MCF 10A (cell line): Measurements from ENCODE around the gene TOR1AIP2. TPM values are rescaled to one million over a fixed set of nuclear protein-coding genes. Genes with fewer than 3 reads are reported as not detected.

ENCODE experiments used
- BruUV-seq: library from RNA; stranded (reverse); fragments of 400-500 nt; replicated peaks from 2 replicates; lab custom pipeline; 2021; lab: Mats Ljungman, UMichigan
- CTCF ChIA-PET: fragments of 300-600 bp; sonication (Branson Sonifier 250); formaldehyde crosslinking; extraction: SDS; loops from one replicate; lab custom pipeline; 2021; ENCODE audit warnings: antibody characterized with exemption, inconsistent platforms; lab: Yijun Ruan, JAX
- POLR2A ChIA-PET: fragments of 300-600, 350-650 bp; sonication (Branson Sonifier 250); formaldehyde crosslinking; extraction: SDS; loops from one replicate; lab custom pipeline; 2020; ENCODE audit warnings: antibody characterized with exemption, inconsistent platforms; lab: Yijun Ruan, JAX
- DNase-seq: peaks from one replicate; pipeline ENCODE4 v3.0.0-alpha.2; 2018; ENCODE audit not compliant: unreplicated experiment
- H3K27ac Mint-ChIP-seq: one replicate; pipeline ENCODE4 v1.8.0; 2022; ENCODE audit warnings: mild to moderate bottlenecking, low read depth, mixed read lengths; ENCODE audit not compliant: unreplicated experiment
- H3K27me3 Mint-ChIP-seq: one replicate; pipeline ENCODE4 v1.8.0; 2022; ENCODE audit warnings: mixed read lengths; ENCODE audit not compliant: insufficient read depth, unreplicated experiment
- H3K36me3 Mint-ChIP-seq: one replicate; pipeline ENCODE4 v1.8.0; 2022; ENCODE audit warnings: mild to moderate bottlenecking, moderate library complexity, mixed read lengths; ENCODE audit not compliant: insufficient read depth, unreplicated experiment
- H3K4me1 Mint-ChIP-seq: one replicate; pipeline ENCODE4 v1.8.0; 2022; ENCODE audit warnings: mixed read lengths; ENCODE audit not compliant: insufficient read depth, unreplicated experiment
- H3K4me3 Mint-ChIP-seq: one replicate; pipeline ENCODE4 v1.8.0; 2022; ENCODE audit warnings: mild to moderate bottlenecking, moderate library complexity, mixed read lengths; ENCODE audit not compliant: unreplicated experiment
- H3K9me3 Mint-ChIP-seq: one replicate; pipeline ENCODE4 v1.8.0; 2022; ENCODE audit warnings: mixed read lengths; ENCODE audit not compliant: unreplicated experiment
- intact Hi-C: fragments of 100-400 bp; cut with micrococcal nuclease; formaldehyde crosslinking; loops from 2 replicates; pipeline ENCODE4 v1.14.1; 2022
- total RNA-seq: library from RNA; stranded (reverse); gene quantifications from 2 replicates; pipeline ENCODE4 v1.2.3, GENCODE V29; 2022
- TF ChIP-seq, protein P1 (sequence below): fragments of 200-600 bp; IDR thresholded peaks from one replicate; pipeline ENCODE4 v1.8.0; 2022; ENCODE audit warnings: antibody characterized with exemption, mild to moderate bottlenecking; ENCODE audit not compliant: unreplicated experiment

TOR1AIP2 gene
- total RNA-seq, 1 experiment from 2014 or later, result 166 TPM

DNA sequence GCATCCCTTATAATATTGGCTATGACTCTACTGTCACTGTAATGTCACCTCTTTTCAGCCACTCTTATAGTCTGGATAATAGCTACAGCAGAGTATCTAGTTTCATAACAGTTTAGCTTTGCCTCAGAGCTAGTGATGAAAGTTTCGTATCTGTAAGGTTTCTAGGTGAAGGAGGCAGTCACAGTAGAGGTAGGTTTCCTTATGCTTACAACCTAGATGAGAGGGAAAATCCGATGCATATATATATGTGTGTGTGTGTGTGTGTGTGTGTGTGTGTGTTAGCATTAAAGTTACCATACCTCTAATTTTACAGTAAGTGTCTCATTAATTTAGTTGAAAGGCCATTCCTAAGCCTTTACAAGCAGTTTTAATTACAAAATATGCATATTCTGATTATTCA, 2.2 kb upstream of the TOR1AIP2 start:
- no peaks in the 10 kb centered on the region for H3K27me3 Mint-ChIP-seq
- peaks cover 25% of the 10 kb centered on the region for H3K36me3 Mint-ChIP-seq
- TF ChIP-seq, protein P1, sequence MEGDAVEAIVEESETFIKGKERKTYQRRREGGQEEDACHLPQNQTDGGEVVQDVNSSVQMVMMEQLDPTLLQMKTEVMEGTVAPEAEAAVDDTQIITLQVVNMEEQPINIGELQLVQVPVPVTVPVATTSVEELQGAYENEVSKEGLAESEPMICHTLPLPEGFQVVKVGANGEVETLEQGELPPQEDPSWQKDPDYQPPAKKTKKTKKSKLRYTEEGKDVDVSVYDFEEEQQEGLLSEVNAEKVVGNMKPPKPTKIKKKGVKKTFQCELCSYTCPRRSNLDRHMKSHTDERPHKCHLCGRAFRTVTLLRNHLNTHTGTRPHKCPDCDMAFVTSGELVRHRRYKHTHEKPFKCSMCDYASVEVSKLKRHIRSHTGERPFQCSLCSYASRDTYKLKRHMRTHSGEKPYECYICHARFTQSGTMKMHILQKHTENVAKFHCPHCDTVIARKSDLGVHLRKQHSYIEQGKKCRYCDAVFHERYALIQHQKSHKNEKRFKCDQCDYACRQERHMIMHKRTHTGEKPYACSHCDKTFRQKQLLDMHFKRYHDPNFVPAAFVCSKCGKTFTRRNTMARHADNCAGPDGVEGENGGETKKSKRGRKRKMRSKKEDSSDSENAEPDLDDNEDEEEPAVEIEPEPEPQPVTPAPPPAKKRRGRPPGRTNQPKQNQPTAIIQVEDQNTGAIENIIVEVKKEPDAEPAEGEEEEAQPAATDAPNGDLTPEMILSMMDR, result no peak
- no peak overlapping the region for H3K4me3 Mint-ChIP-seq
- POLR2A ChIA-PET, result interaction anchor here (0.7 to 8.5 kb wide), 5 partner anchors 46 to 736 kb away, joined by 3 to 108 read pairs (median 5); partner anchors contain the start of genes ABL2 and CEP350
- BruUV-seq, result no TSS peak
- CTCF ChIA-PET, result interaction anchor here (0.6 to 1.7 kb wide), 3 partner anchors 13 to 288 kb away, joined by 3 to 7 read pairs (median 3); no protein-coding TSS in a partner anchor
- H3K9me3 Mint-ChIP-seq, result no peaks in the 10 kb centered on the region
- peaks cover 46% of the 10 kb centered on the region for H3K4me1 Mint-ChIP-seq
- H3K27ac Mint-ChIP-seq, result peak overlapping the region; percentile 100
- intact Hi-C loops, result loop anchor here (5.0 to 10.0 kb wide), 3 partner anchors 148 to 595 kb away; no protein-coding TSS in a partner anchor
- DNase-seq, result no peak

DNA sequence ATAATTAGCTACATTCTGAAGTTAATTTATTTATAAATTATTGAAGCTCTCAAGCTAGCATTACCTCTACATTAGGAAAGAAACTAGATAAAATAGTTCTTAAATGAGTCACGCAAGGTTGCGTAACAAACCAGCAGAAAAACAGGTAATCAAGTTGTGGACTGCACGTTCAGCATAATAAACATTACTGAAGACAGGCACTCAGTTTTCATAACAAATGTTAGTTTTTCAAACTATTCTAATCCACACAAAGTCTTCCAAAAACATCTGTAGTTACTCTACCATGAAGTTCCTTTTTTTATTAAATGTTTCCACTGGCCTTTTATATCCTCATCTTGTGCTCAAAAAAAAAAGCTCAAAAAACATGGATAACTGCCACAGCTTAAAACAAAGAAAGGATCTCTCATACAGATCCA, 1.3 kb downstream of the TOR1AIP2 start:
- no peaks in the 10 kb centered on the region for H3K27me3 Mint-ChIP-seq
- H3K4me3 Mint-ChIP-seq, result peak overlapping the region; percentile 77
- ChIA-PET CTCF (interaction anchor here (0.5 to 2.0 kb wide), 4 partner anchors 33 to 302 kb away, joined by 3 to 6 read pairs (median 3); no protein-coding TSS in a partner anchor), POLR2A (interaction anchor here (0.5 to 8.5 kb wide), 18 partner anchors 9 to 693 kb away, joined by 3 to 71 read pairs (median 4); partner anchors contain the start of gene CEP350)
- TF ChIP-seq, protein P1, result no peak
- intact Hi-C loops, result loop anchor here (10.0 kb wide), 1 partner anchor 598 kb away; no protein-coding TSS in a partner anchor
- BruUV-seq, result no TSS peak
- peaks cover 59% of the 10 kb centered on the region for H3K4me1 Mint-ChIP-seq
- H3K36me3 Mint-ChIP-seq, result peaks cover 53% of the 10 kb centered on the region
- no peaks in the 10 kb centered on the region for H3K9me3 Mint-ChIP-seq
- H3K27ac Mint-ChIP-seq, result peak overlapping the region; percentile 92
- DNase-seq, result peak; percentile 82

DNA sequence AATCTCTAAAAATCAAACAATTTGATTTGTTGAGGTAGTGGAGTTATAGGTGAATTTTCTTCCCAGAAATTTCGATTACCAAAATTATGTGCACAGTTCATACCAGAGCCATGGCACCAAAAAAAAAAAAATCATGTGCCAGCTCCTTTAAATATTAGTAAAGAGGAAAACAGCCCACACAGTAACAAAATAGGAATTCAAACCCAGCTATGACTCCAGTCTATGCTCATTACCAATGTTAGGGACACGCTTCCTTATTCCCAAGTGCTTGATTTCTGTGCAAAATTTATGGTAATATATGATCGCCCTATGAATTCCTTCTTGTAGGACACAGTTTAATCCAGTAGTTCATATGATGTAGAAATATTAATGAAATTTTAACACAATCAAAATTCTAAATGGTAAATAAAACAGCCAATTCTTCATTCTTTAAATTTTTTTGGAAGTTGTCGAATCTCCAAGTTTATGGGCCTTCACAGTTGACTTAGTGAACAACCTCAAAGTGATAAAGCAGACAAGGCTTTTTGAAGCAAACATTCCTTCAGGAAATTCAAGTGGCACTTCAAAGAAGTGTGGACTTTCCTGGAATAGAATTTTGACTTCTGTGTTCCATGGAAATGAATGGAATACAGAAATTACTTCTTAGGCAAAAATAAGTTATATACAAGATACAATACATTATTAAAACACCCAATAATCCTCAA, 1.9 kb downstream of the TOR1AIP2 start:
- TF ChIP-seq, protein P1, result no peak
- Mint-ChIP-seq H3K36me3 (peaks cover 57% of the 10 kb centered on the region), H3K27ac (peak overlapping the region; percentile 92), H3K9me3 (no peaks in the 10 kb centered on the region), H3K4me1 (peaks cover 58% of the 10 kb centered on the region), H3K27me3 (no peaks in the 10 kb centered on the region), H3K4me3 (peak overlapping the region; percentile 77)
- intact Hi-C loops, result loop anchor here (10.0 kb wide), 1 partner anchor 599 kb away; no protein-coding TSS in a partner anchor
- BruUV-seq, result no TSS peak
- no peak for DNase-seq
- CTCF ChIA-PET, result interaction anchor here (0.5 to 2.2 kb wide), 9 partner anchors 9 to 1149 kb away, joined by 3 to 7 read pairs (median 3); no protein-coding TSS in a partner anchor
- POLR2A ChIA-PET, result interaction anchor here (0.5 to 8.5 kb wide), 20 partner anchors 7 to 692 kb away, joined by 3 to 71 read pairs (median 4); partner anchors contain the start of genes CEP350 and TOR1AIP1

DNA sequence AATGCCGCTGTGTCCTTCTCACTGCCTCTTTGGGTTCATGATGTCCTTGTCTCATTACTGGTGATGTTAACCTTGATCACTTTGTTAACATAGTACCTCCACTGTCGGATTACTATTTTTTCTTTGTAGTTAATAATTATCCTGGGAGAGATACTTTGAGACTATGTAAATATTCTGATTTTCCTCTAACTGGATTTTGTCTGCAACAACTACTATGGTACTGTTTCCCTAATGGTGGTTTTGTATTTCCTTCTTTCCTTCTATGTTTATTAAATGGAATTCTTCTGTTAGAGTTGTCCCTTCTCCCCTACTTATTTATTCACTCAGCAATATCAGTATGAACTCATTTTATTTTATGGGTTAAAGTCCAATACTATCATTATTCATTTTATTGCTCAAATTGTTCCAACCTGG, 4.2 kb downstream of the TOR1AIP2 start:
- intact Hi-C loops, result loop anchor here (10.0 kb wide), 1 partner anchor 601 kb away; no protein-coding TSS in a partner anchor
- BruUV-seq, result no TSS peak
- H3K36me3 Mint-ChIP-seq, result peaks cover 74% of the 10 kb centered on the region

More for the DNA sequence above, 4.2 kb downstream of the TOR1AIP2 start:
- H3K4me1 Mint-ChIP-seq, result peaks cover 46% of the 10 kb centered on the region
- no peaks in the 10 kb centered on the region for H3K27me3 Mint-ChIP-seq
- TF ChIP-seq, protein P1, result no peak
- ChIA-PET POLR2A (interaction anchor here (1.6 to 2.2 kb wide), 2 partner anchors 9 to 10 kb away, joined by 12 to 17 read pairs; partner anchors contain the start of gene TOR1AIP1), CTCF (interaction anchor here (0.5 to 2.2 kb wide), 6 partner anchors 9 to 606 kb away, joined by 3 to 7 read pairs (median 4); no protein-coding TSS in a partner anchor)
- H3K27ac Mint-ChIP-seq, result peak overlapping the region; percentile 61
- H3K9me3 Mint-ChIP-seq, result no peaks in the 10 kb centered on the region
- DNase-seq, result no peak
- H3K4me3 Mint-ChIP-seq, result no peak overlapping the region
